Activated CD4-positive, alpha-beta memory T cell treated with anti-CD3 and anti-CD28 coated beads, Interleukin-2, amount 10 ng/mL, durations not matched to agents 7 days and 5 days (primary cell): ENCODE results near the gene MEX3D. TPM values are rescaled to one million over a fixed set of nuclear protein-coding genes. Genes with fewer than 3 reads are reported as not detected.

ENCODE experiments used
- CTCF ChIA-PET: fragments of 350-600 bp; sonication (Branson Sonifier 250); formaldehyde crosslinking; loops from one replicate; lab custom pipeline; 2021; ENCODE audit warnings: antibody characterized with exemption, inconsistent platforms; lab: Charles Lee
- POLR2A ChIA-PET: fragments of 350-600 bp; sonication (Branson Sonifier 250); formaldehyde crosslinking; loops from one replicate; lab custom pipeline; 2021; ENCODE audit warnings: antibody characterized with exemption; lab: Charles Lee
- DNase-seq: peaks from one replicate; pipeline ENCODE4 v3.0.0-alpha.2; 2020
- H3K27ac Mint-ChIP-seq: one replicate; pipeline ENCODE4 v1.8.0; 2021; ENCODE audit warnings: mild to moderate bottlenecking, mixed read lengths
- H3K27me3 Mint-ChIP-seq: one replicate; pipeline ENCODE4 v1.8.0; 2021; ENCODE audit warnings: mixed read lengths
- H3K36me3 Mint-ChIP-seq: one replicate; pipeline ENCODE4 v1.8.0; 2021; ENCODE audit warnings: low read depth, mixed read lengths
- H3K4me1 Mint-ChIP-seq: one replicate; pipeline ENCODE4 v1.8.0; 2021; ENCODE audit warnings: mixed read lengths
- H3K4me3 Mint-ChIP-seq: one replicate; pipeline ENCODE4 v1.8.0; 2021; ENCODE audit warnings: mild to moderate bottlenecking, mixed read lengths
- H3K9me3 Mint-ChIP-seq: one replicate; pipeline ENCODE4 v1.8.0; 2021; ENCODE audit warnings: mixed read lengths
- total RNA-seq, 2 experiments: library from RNA; stranded (reverse); gene quantifications; one replicate each; pipeline ENCODE4 v1.2.3, GENCODE V29; 2021

The MEX3D gene
- total RNA-seq, 2 experiments from 2014 or later = 7.6 to 8.4 TPM

DNA sequence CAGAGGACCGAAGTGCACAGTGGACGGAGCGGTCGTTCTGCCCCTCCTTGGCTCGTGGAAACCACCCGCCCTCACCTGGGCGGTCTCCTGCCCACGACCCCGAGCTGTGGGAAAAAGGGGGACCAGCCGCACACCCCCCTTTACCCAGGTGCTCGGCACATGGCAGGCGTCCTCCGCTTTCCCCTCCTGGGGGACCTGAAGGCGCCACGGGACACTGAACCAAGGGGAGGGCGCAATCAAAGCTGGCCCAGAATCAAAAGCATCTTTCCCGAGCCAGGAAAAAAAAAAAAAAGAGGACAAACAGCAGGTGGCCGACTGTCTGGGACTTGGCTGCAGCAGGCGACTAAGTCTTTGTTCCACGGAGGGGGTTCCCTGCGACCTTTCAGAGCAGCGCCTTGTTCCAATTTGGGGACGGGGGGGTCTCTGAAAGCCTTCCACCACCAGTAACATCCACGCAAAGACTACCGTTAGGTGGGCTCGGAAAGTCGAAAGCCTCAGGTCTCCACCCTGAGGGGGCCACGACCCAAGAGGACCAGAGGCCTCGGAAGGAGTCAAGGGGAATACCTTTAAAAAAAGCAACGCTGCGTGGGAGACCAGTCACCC, 23.4 kb upstream of the MEX3D start:
- Mint-ChIP-seq H3K27me3 (no peaks in the 10 kb centered on the region), H3K4me3 (peak overlapping the region; percentile 83), H3K4me1 (peaks cover 25% of the 10 kb centered on the region), H3K27ac (peak overlapping the region; percentile 83), H3K9me3 (no peaks in the 10 kb centered on the region), H3K36me3 (peaks cover 13% of the 10 kb centered on the region)
- POLR2A ChIA-PET = interaction anchor here (0.8 to 2.3 kb wide), 4 partner anchors 13 to 322 kb away, joined by 3 to 17 read pairs (median 8); partner anchors contain the start of genes CIRBP, TCF3 and UQCR11
- CTCF ChIA-PET = interaction anchor here (1.1 to 2.0 kb wide), 4 partner anchors 14 to 81 kb away, joined by 4 to 6 read pairs (median 4); partner anchors contain the start of gene UQCR11
- no peak for DNase-seq

DNA sequence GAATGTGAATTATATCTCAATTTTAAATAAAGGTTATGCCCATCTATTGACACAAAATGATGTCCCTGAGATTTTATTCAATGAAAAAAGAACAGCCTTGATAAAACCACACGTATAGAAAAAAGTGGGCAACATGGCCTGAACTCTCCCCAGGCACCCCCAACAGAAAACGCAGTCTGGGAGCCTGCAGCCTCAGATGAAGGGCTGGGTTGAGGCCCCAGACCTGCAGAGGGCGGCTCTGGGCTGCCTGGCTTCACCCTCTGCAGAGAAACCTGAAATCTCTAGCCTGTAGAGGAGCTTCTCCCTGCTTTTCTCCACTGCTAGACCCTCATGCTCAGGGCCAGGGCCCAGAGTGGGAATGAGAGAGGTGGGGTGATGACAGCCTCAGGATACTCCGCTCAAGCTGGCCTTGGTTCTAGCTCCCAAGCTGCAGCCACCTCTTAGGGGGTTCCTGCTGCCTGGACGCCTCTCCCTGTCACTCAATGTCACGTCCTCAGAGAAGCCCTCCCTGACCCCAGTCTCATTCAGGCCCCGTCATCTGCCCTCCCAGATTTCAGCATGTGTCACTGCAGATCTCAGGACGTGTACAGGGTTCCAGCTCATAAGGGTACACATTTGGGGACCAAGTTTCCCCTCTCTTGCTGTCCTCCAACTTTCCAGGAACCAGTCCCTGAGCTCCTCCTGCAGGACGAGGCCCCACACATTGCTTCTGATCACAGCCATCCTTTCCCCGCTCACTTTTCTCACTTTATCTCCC, 22.7 kb upstream of the MEX3D start:
- POLR2A ChIA-PET = interaction anchor here (0.8 to 2.3 kb wide), 6 partner anchors 14 to 322 kb away, joined by 3 to 17 read pairs (median 5); partner anchors contain the start of genes CIRBP, TCF3 and UQCR11
- H3K4me3 Mint-ChIP-seq = peak overlapping the region; percentile 83
- peaks cover 16% of the 10 kb centered on the region for H3K36me3 Mint-ChIP-seq
- peaks cover 28% of the 10 kb centered on the region for H3K4me1 Mint-ChIP-seq
- no peaks in the 10 kb centered on the region for H3K9me3 Mint-ChIP-seq
- H3K27me3 Mint-ChIP-seq = no peaks in the 10 kb centered on the region
- CTCF ChIA-PET = interaction anchor here (0.6 to 2.0 kb wide), 5 partner anchors 15 to 311 kb away, joined by 3 to 6 read pairs (median 4); partner anchors contain the start of gene UQCR11
- peak; percentile 43 for DNase-seq
- H3K27ac Mint-ChIP-seq = peak overlapping the region; percentile 83

DNA sequence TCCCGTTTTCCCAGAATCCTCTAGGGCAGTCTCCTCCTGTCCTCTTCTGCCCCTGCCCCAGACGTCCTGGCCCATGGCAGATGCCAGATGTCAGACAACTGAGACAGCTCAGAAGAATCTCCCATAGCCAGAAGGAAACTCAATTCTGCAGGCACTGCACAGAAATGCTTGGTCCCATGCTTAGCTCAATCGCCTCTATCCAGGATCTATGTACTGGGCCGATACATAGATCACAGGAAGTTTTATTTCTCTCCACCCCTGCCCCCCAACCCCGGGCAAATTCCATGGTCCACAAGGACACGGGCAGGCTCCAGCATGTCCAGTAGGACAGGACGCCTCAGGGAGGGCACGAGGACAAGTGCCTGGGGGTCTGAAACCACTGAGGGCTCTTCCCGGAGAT, 19.7 kb upstream of the MEX3D start:
- Mint-ChIP-seq H3K27me3 (no peaks in the 10 kb centered on the region), H3K4me3 (no peak overlapping the region), H3K4me1 (peaks cover 25% of the 10 kb centered on the region), H3K27ac (no peak overlapping the region), H3K9me3 (no peaks in the 10 kb centered on the region), H3K36me3 (peaks cover 34% of the 10 kb centered on the region)
- DNase-seq = no peak
- ChIA-PET CTCF (no interaction called here), POLR2A (no interaction called here)

DNA sequence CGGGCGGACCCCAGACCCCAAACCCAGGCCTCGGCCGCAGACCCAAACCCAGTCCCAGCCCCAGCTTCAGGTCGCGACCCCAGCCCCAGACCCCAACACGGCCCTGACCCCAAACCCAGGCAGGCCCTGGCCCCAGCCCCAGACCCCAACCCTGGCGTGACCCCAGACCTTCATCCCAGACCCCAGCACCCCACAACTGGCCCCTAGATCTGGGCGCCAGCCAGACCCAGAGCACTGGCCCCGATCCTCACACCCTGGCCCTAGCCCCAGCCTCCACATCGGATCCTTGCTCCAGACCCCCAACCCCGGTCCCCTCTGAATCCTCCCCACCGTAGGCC, 17.1 kb upstream of the MEX3D start:
- peaks cover 43% of the 10 kb centered on the region for H3K36me3 Mint-ChIP-seq
- ChIA-PET POLR2A (interaction anchor here (0.8 kb wide), 1 partner anchor 113 kb away, joined by 3 read pairs; no protein-coding TSS in a partner anchor), CTCF (no interaction called here)
- no peak overlapping the region for H3K4me3 Mint-ChIP-seq
- no peaks in the 10 kb centered on the region for H3K27me3 Mint-ChIP-seq
- no peaks in the 10 kb centered on the region for H3K9me3 Mint-ChIP-seq
- DNase-seq = no peak
- H3K4me1 Mint-ChIP-seq = peaks cover 13% of the 10 kb centered on the region
- no peak overlapping the region for H3K27ac Mint-ChIP-seq

DNA sequence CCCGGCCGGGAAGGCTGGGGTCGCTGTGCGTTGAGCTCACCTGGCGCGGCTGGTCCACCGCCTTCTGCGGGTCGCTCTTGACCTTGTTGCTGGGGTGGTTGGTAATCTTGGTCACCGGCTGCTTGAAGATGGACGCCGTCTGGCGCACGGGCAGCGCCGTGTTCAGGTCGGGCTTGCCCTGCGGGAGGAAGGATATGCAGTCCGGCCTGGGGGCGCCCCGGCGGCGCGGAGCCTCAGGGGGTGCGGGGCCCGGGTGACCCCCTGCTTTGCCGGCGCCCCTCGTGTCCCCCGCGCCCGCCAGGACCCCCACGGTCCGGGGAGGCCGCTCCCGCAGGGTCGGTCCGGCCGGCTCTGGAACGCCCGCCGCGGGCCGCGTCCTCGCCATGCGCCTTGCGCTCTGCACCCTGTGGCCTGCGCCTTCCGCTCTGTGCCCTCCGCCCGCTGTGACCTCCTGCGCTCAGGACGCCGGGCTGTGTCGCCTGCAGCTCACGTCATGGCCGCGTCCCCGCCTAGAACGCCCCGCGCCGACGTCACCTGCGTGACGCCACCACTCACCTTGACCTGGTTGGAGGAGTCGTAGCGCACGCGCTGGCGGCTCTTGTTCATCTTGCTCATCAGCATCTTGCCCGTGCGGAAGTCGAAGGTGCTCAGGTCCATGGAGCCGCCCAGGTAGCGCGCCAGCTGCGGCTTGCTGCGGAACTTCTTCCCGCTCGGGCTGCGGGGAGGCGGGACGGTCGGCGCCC, 16.5 kb upstream of the MEX3D start:
- ChIA-PET POLR2A (interaction anchor here (1.2 to 1.5 kb wide), 2 partner anchors 8 to 21 kb away, joined by 4 to 6 read pairs; partner anchors contain the start of gene MBD3), CTCF (no interaction called here)
- H3K36me3 Mint-ChIP-seq = peaks cover 46% of the 10 kb centered on the region
- no peak overlapping the region for H3K27ac Mint-ChIP-seq
- no peak for DNase-seq
- no peaks in the 10 kb centered on the region for H3K27me3 Mint-ChIP-seq
- no peak overlapping the region for H3K4me3 Mint-ChIP-seq
- H3K9me3 Mint-ChIP-seq = no peaks in the 10 kb centered on the region
- H3K4me1 Mint-ChIP-seq = peaks cover 12% of the 10 kb centered on the region

DNA sequence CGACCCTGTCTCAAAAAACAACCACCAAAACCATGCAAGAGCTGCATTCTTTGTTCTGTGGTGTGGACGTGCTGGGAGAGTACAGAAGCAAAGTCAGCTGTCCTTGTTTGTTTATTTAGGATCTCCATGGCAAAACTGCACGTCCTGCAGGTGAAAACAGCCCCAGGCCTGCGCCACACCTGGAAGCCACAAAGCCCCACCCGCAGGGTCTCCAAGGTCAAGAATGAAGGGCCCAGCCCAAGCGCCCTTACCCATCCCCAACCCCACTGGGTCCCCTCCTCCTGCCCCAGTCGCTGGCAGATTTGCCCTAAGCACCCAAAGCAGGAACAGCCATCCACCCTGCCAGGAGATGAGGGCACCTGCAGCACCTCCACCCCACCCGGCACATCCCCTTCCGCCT, 14.1 kb upstream of the MEX3D start:
- no peaks in the 10 kb centered on the region for H3K9me3 Mint-ChIP-seq
- CTCF ChIA-PET = no interaction called here
- no peaks in the 10 kb centered on the region for H3K27me3 Mint-ChIP-seq
- DNase-seq = no peak
- no peak overlapping the region for H3K27ac Mint-ChIP-seq
- no peak overlapping the region for H3K4me3 Mint-ChIP-seq
- H3K4me1 Mint-ChIP-seq = peaks cover 4% of the 10 kb centered on the region
- peaks cover 42% of the 10 kb centered on the region for H3K36me3 Mint-ChIP-seq
- POLR2A ChIA-PET = no interaction called here

DNA sequence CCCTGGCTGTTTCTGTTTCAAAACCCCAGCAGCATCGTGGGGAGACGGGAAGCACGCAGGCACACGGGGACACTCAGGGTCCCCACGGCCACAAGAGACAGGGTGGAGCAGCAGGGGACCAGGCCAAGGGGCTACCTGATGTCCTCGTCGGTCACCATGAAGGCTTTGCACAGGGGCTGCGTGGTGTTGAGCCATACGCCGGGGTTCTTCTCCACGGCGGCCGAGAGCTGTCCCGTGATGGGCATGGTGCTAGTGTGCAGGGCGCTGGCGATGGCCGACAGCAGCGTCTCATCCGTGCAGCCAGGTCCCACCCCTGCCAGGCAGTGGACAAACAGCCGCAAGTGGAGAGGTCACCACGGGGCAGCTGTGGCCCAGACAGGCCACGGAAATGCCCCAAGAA, 12.8 kb upstream of the MEX3D start:
- H3K27ac Mint-ChIP-seq = no peak overlapping the region
- H3K4me1 Mint-ChIP-seq = peaks cover 3% of the 10 kb centered on the region
- POLR2A ChIA-PET = no interaction called here
- H3K9me3 Mint-ChIP-seq = no peaks in the 10 kb centered on the region
- no peak for DNase-seq
- peaks cover 39% of the 10 kb centered on the region for H3K36me3 Mint-ChIP-seq
- no peaks in the 10 kb centered on the region for H3K27me3 Mint-ChIP-seq
- CTCF ChIA-PET = no interaction called here
- H3K4me3 Mint-ChIP-seq = no peak overlapping the region

DNA sequence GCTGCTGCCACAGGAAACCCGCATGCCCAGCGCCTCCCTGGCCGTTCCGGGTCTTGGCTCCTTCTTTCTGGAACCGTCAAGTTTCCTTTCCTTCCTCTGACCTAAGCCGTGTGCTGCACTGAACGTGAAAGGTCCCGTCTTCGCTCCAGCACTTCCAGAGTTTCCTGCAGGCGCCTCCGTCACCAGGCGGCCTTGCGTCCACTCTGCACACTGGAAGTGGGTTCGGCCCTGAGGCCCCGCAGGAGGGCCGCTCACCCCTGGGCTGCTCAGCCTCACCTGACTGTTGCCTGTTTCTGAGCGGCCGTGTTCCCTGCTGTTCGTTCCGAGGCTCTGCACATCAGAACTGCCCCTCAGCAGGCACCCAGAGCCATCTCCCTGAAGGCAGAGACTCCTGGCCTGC, 12.3 kb upstream of the MEX3D start:
- Mint-ChIP-seq H3K27me3 (no peaks in the 10 kb centered on the region), H3K9me3 (no peaks in the 10 kb centered on the region), H3K36me3 (peaks cover 35% of the 10 kb centered on the region), H3K4me1 (no peaks in the 10 kb centered on the region), H3K4me3 (no peak overlapping the region), H3K27ac (no peak overlapping the region)
- DNase-seq = no peak
- ChIA-PET POLR2A (no interaction called here), CTCF (no interaction called here)

DNA sequence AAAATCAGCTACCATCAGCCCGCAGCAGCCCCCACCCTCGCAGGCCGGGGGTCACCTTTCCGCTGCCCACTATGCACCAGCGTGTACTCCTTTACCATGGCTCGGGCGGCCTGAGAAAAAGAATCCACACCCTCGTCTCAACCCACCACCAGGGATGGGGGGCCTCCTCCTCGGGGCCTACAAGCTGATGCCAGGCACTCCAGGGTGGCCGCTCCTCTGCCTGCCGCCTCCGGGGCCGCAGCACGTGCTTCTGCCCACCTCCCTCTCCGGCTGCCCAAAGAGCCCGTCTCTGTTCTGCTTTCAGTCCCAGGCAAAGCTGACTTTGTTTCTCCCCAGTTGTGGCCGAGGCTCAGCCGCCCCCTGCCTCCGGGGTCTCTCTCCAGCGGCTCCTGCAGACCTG, 11.1 kb upstream of the MEX3D start:
- Mint-ChIP-seq H3K4me1 (no peaks in the 10 kb centered on the region), H3K27me3 (no peaks in the 10 kb centered on the region), H3K27ac (no peak overlapping the region), H3K36me3 (peaks cover 30% of the 10 kb centered on the region), H3K9me3 (no peaks in the 10 kb centered on the region), H3K4me3 (no peak overlapping the region)
- POLR2A ChIA-PET = no interaction called here
- DNase-seq = no peak
- CTCF ChIA-PET = no interaction called here

DNA sequence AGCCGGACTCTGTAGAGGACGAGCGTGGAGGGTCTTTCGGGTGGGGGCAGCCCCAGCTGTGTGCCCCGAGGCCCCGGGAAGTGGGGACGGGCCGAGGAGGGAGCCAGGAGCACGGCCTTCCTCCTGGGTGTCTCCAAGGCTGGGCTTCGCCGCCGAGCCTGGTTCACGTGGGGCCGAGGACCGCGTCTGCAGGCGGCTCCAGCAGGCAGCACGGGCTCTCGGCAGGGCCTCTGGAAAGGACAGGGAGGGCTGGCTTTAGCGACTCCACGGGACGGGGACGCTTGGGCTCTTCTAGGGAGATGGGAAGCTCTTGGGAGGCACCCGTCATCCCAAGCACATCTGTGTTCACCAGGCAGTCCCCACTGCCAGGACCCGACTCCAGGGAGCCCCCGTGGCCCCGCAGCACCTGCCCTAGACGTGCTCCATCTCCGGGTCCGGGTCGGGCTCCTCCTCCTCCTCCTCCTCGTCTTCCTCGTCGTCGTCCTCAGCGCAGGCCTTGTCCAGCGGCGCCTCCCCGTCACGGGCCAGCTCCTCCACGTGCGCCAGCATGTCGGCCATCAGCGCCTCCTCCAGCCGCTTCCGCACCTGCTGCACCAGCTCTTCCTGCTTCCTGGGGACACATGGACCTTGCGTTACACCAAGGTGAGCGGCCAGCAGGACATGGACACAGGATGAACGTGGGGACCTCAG, 9.9 kb upstream of the MEX3D start:
- H3K9me3 Mint-ChIP-seq = no peaks in the 10 kb centered on the region
- POLR2A ChIA-PET = no interaction called here
- CTCF ChIA-PET = no interaction called here

DNA sequence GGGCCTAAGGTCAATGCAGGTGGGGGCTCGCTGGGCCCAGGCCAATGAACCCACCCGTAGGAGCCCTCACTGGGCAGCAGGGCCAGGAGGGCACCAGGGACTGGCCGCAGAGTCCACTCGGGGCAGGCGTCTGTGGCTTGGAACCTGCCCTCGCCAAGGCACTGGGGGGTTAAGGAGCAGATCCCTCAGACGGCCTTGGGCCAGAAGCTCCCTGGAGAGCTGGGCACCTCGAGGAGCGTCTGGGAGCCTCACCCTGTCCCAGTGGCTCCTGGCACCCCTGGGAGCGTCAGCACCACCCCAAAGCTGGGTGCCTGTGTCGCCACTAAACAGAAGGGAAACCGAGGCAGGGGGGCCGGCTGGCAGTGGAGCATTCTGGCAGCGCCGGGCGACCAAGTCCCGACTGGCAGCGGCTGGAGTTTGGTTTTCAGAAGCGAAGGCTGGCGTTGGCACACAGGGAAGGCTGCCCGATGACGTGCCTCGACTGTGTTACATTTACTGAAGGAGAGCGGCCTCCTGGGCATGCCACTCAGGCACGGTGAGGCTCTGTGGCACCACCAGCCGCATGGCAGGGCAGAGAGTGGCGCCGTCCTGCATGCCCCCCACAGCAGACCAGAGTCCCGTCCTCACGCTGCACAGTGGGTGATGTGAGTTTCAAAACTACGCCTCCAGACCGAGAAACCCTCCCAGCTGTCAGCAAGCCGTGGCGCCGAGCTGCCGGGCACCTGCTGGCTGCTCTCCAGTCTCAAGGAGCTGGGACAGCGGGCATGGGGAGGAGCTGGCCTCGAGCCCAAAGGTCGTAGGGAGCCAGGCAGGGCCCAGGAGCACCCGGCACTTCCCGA, 9.2 kb upstream of the MEX3D start:
- POLR2A ChIA-PET = no interaction called here
- no peaks in the 10 kb centered on the region for H3K4me1 Mint-ChIP-seq
- H3K4me3 Mint-ChIP-seq = no peak overlapping the region
- CTCF ChIA-PET = no interaction called here
- H3K27me3 Mint-ChIP-seq = no peaks in the 10 kb centered on the region
- H3K27ac Mint-ChIP-seq = no peak overlapping the region
- no peaks in the 10 kb centered on the region for H3K9me3 Mint-ChIP-seq
- no peak for DNase-seq
- peaks cover 18% of the 10 kb centered on the region for H3K36me3 Mint-ChIP-seq

More for the DNA sequence above, 9.9 kb upstream of the MEX3D start:
- Mint-ChIP-seq H3K4me1 (no peaks in the 10 kb centered on the region), H3K27ac (no peak overlapping the region), H3K4me3 (no peak overlapping the region), H3K27me3 (no peaks in the 10 kb centered on the region), H3K36me3 (peaks cover 22% of the 10 kb centered on the region)
- DNase-seq = no peak
